HepG2 (cell line): ENCODE measurements around the gene ARPC1A. TPM values are rescaled to one million over a fixed set of nuclear protein-coding genes. Genes with fewer than 3 reads are reported as not detected.
A peak's percentile ranks its signal among the peaks of the same experiment; 100 is the strongest.
"Not testable (repeated sequence)": the region's sequence is repeated elsewhere in the genome, so short reads cannot be mapped to it uniquely, and the experiment has no call there.

Source experiments
- ATAC-seq: fragments of 200-7000 bp; cut with Tn5 transposase; 3 replicates; pipeline ENCODE4 v1.9.1; 2020; ENCODE audit warnings: mild to moderate bottlenecking, moderate library complexity
- BruUV-seq: library from RNA; stranded (reverse); fragments of 400-500 nt; replicated peaks from 2 replicates; lab custom pipeline; 2021; lab: Mats Ljungman, UMichigan
- CTCF ChIA-PET: fragments of 300-600 bp; formaldehyde crosslinking; extraction: SDS; loops from one replicate; lab custom pipeline; 2021; ENCODE audit warnings: low total read pairs, inconsistent platforms, low intra/inter-chr PET ratio; lab: Yijun Ruan, JAX
- POLR2A ChIA-PET: fragments of 350-600 bp; sonication (Branson Sonifier 250); formaldehyde crosslinking; loops from one replicate; lab custom pipeline; 2020; ENCODE audit warnings: antibody characterized with exemption, inconsistent platforms; lab: Yijun Ruan, JAX
- DNase-seq: peaks from one replicate; pipeline ENCODE4 v3.0.0-alpha.2; 2015; ENCODE audit warnings: low spot score
- FAIRE-seq: peaks from 3 replicates; lab custom pipeline; 2011; peaks lifted over from hg19 to GRCh38; lab: Jason Lieb, UNC
- H2AFZ ChIP-seq: one replicate; pipeline ENCODE4 v1.6.1; 2011; ENCODE audit warnings: low read length, inconsistent platforms
- H3K27ac ChIP-seq: fragments of 300-600 bp; 3 replicates; pipeline ENCODE4 v1.8.0; 2011; ENCODE audit warnings: mixed run types, mild to moderate bottlenecking, mixed read lengths, low read length, inconsistent platforms; ENCODE audit not compliant: insufficient read depth; ENCODE audit errors: extremely low read length
- H3K27me3 ChIP-seq, 2 experiments: fragments of 200-600 bp in 1 of 2; 2 replicates in 1 of 2; 3 replicates in 1 of 2; pipeline versions ENCODE4 v1.6.0 to v1.8.0; 2011; ENCODE audit warnings: low read length in 2 of 2, mild to moderate bottlenecking in 2 of 2, moderate library complexity in 2 of 2, inconsistent platforms in 1 of 2; ENCODE audit not compliant: insufficient read depth in 2 of 2, control insufficient read depth in 1 of 2
- H3K36me3 ChIP-seq, 2 experiments: fragments of 200-600 bp in 1 of 2; replicated peaks in 1 of 2; 2 replicates in 1 of 2; 3 replicates in 1 of 2; pipeline versions ENCODE4 v1.5.1 to v1.8.0; 2011; ENCODE audit warnings: low read length in 2 of 2, inconsistent platforms in 1 of 2; ENCODE audit not compliant: insufficient read depth in 2 of 2, control insufficient read depth in 1 of 2
- H3K4me1 ChIP-seq: 2 replicates; pipeline ENCODE4 v1.5.1; 2012; ENCODE audit warnings: low read length, inconsistent platforms; ENCODE audit not compliant: insufficient read depth
- H3K4me2 ChIP-seq: 2 replicates; pipeline ENCODE4 v1.6.0; 2011; ENCODE audit warnings: low read depth, low read length, inconsistent platforms
- H3K4me3 ChIP-seq, 3 experiments: fragments of 200-600 bp in 1 of 3; sonication (generic), shearing (Covaris generic) in 1 of 3; replicated peaks in 1 of 3; 2 replicates each; pipeline ENCODE4 v1.5.1; 2011 to 2016; ENCODE audit warnings: low read length in 3 of 3, inconsistent platforms in 2 of 3, low read depth in 2 of 3, mild to moderate bottlenecking in 2 of 3, control low read depth in 1 of 3, mixed read lengths in 1 of 3; ENCODE audit not compliant: insufficient read depth in 1 of 3
- H3K79me2 ChIP-seq: one replicate; pipeline ENCODE4 v1.6.1; 2011; ENCODE audit warnings: low read length, inconsistent platforms; ENCODE audit not compliant: insufficient read depth
- H3K9ac ChIP-seq: 2 replicates; pipeline ENCODE4 v1.6.0; 2011; ENCODE audit warnings: mild to moderate bottlenecking, low read depth, low read length, inconsistent platforms; ENCODE audit not compliant: insufficient read depth
- H3K9me3 ChIP-seq: 2 replicates; pipeline ENCODE4 v1.5.1; 2012; ENCODE audit warnings: mild to moderate bottlenecking, low read length
- H4K20me1 ChIP-seq: 2 replicates; pipeline ENCODE4 v1.6.0; 2011; ENCODE audit warnings: inconsistent platforms, mild to moderate bottlenecking, low read length, moderate library complexity; ENCODE audit not compliant: insufficient read depth
- CEBPB ChIP-seq: IDR thresholded peaks from 2 replicates; pipeline ENCODE4 v1.6.1; 2011; ENCODE audit warnings: low read depth, low read length, improper control_type of control experiment, borderline replicate concordance
- CEBPG ChIP-seq: IDR thresholded peaks from 2 replicates; pipeline ENCODE4 v1.6.1; 2016
- FLYWCH1 ChIP-seq: sonication (generic); formaldehyde crosslinking; IDR thresholded peaks from 2 replicates; pipeline ENCODE4 v1.8.1; 2023; ENCODE audit warnings: mild to moderate bottlenecking, missing genetic modification reagents
- MIXL1 ChIP-seq: IDR thresholded peaks from 2 replicates; pipeline ENCODE4 v1.6.1; 2016
- SALL1 ChIP-seq: sonication (generic); formaldehyde crosslinking; IDR thresholded peaks from 2 replicates; pipeline ENCODE4 v1.8.0; 2022; ENCODE audit warnings: mild to moderate bottlenecking, missing genetic modification reagents
- SP4 ChIP-seq: sonication (generic); formaldehyde crosslinking; IDR thresholded peaks from 2 replicates; pipeline ENCODE4 v1.8.1; 2023; ENCODE audit warnings: mild to moderate bottlenecking, missing genetic modification reagents
- ZFY ChIP-seq: sonication (generic); formaldehyde crosslinking; IDR thresholded peaks from 2 replicates; pipeline ENCODE4 v1.4.0; 2020; ENCODE audit warnings: missing genetic modification reagents
- WGBS: methylation state at CpG from one replicate; pipeline ENCODE4 v1.1.6; 2017; ENCODE audit warnings: low lambda C conversion rate; 5-methylcytosine and 5-hydroxymethylcytosine counted together
- in situ Hi-C: cut with HindIII; loops from 2 replicates; pipeline ENCODE4 v1.10.0; 2017; ENCODE audit warnings: low pct_unique_long_range_greater_than_20kb; ENCODE audit not compliant: extremely low pct_ligation_motif_present
- intact Hi-C: fragments of 100-400 bp; cut with micrococcal nuclease; formaldehyde crosslinking; loops from one replicate; pipeline ENCODE4 v1.10.0; 2022; ENCODE audit not compliant: unreplicated experiment
- polyA plus RNA-seq, 8 experiments: library from polyadenylated mRNA; depleted of rRNA in 3 of 8; stranded (reverse) in 7 of 8; unstranded in 1 of 8; fragments of >200 nt; fragmentation: Illumina TruSeq in 4 of 8; extraction: Trizol in 4 of 8; gene quantifications; 2 replicates each; pipeline versions ENCODE4 v1.2.1 to v1.2.3, GENCODE V29; 2011 to 2016; ENCODE audit warnings: low read depth in 4 of 8, missing spikeins in 1 of 8, mixed read lengths in 1 of 8; ENCODE audit not compliant: insufficient read depth in 1 of 8
- total RNA-seq, 5 experiments: library from RNA; depleted of rRNA; stranded (reverse); fragments of >200 nt; fragmentation: Illumina TruSeq; extraction: Trizol; gene quantifications; 2 replicates each; pipeline ENCODE4 v1.2.3, GENCODE V29; 2016; ENCODE audit warnings: low read depth in 1 of 5
- TF ChIP-seq, protein P1 (sequence below): sonication (generic); formaldehyde crosslinking; IDR thresholded peaks from 2 replicates; pipeline ENCODE4 v1.5.0; 2020; ENCODE audit warnings: mild to moderate bottlenecking, missing genetic modification reagents
- TF ChIP-seq, protein P2 (sequence below): sonication (generic); formaldehyde crosslinking; IDR thresholded peaks from 2 replicates; pipeline ENCODE4 v1.4.0; 2020; ENCODE audit warnings: missing genetic modification reagents

Gene ARPC1A
- total and polyA plus RNA-seq, 2 of the 13 experiments (the other 11 are each of a cell fraction or from before 2014, with no cell fraction given), result 44.3 to 88.5 TPM

DNA sequence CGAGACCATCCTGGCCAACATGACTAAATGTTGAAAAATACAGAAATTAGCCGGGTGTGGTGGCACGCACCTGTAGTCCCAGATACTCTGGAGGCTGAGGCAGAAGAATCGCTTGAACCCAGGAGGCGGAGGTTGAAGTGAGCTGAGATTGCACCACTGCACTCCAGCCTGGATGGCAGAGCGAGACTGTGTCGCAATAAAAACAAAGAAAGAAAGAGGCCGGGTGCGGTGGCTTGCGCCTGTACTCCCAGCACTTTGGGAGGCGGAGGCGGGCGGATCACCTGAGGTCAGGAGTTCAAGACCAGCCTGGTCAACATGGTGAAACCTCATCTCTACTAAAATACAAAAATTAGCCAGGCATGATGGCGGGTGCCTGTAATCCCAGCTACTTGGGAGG is 61.5 kb downstream of the ARPC1A start:
- 81% methylated on average over 14 of the region's 14 CpGs for WGBS
- H3K4me1 ChIP-seq, H3K4me2 ChIP-seq, H3K9ac ChIP-seq, H3K27me3 ChIP-seq, H3K79me2 ChIP-seq, ATAC-seq, in situ Hi-C loops, H3K4me3 ChIP-seq, DNase-seq, H4K20me1 ChIP-seq, H2AFZ ChIP-seq, BruUV-seq, H3K9me3 ChIP-seq, H3K27ac ChIP-seq, FAIRE-seq: not testable (repeated sequence)
- intact Hi-C loops, result loop anchor here (1.0 kb wide), 1 partner anchor 22 kb away; no protein-coding TSS in a partner anchor
- TF ChIP-seq, protein P1, sequence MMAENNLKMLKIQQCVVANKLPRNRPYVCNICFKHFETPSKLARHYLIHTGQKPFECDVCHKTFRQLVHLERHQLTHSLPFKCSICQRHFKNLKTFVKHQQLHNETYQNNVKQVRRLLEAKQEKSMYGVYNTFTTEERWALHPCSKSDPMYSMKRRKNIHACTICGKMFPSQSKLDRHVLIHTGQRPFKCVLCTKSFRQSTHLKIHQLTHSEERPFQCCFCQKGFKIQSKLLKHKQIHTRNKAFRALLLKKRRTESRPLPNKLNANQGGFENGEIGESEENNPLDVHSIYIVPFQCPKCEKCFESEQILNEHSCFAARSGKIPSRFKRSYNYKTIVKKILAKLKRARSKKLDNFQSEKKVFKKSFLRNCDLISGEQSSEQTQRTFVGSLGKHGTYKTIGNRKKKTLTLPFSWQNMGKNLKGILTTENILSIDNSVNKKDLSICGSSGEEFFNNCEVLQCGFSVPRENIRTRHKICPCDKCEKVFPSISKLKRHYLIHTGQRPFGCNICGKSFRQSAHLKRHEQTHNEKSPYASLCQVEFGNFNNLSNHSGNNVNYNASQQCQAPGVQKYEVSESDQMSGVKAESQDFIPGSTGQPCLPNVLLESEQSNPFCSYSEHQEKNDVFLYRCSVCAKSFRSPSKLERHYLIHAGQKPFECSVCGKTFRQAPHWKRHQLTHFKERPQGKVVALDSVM, result peak; percentile 42; the same call in 1 of the 2 replicates
- TF ChIP-seq ZFY, result 0 out of 2 replicates have a peak, but pooled peaks have one; percentile 8
- TF ChIP-seq FLYWCH1 (CRISPR knock-in tag), result peak; percentile 31; the same call in 1 of the 2 replicates
- TF ChIP-seq, protein P2, sequence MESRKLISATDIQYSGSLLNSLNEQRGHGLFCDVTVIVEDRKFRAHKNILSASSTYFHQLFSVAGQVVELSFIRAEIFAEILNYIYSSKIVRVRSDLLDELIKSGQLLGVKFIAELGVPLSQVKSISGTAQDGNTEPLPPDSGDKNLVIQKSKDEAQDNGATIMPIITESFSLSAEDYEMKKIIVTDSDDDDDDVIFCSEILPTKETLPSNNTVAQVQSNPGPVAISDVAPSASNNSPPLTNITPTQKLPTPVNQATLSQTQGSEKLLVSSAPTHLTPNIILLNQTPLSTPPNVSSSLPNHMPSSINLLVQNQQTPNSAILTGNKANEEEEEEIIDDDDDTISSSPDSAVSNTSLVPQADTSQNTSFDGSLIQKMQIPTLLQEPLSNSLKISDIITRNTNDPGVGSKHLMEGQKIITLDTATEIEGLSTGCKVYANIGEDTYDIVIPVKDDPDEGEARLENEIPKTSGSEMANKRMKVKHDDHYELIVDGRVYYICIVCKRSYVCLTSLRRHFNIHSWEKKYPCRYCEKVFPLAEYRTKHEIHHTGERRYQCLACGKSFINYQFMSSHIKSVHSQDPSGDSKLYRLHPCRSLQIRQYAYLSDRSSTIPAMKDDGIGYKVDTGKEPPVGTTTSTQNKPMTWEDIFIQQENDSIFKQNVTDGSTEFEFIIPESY (CRISPR knock-in tag), result peak; percentile 82; the same call in 1 of the 2 replicates
- 0 out of 2 replicates have a peak, but pooled peaks have one; percentile 3 for TF ChIP-seq SALL1 (CRISPR knock-in tag)
- peak; percentile 66; the same call in 1 of the 2 replicates for TF ChIP-seq CEBPB
- TF ChIP-seq CEBPG (CRISPR knock-in tag), result peak; percentile 53; the same call in 1 of the 2 replicates
- 0 out of 2 replicates have a peak, but pooled peaks have one; percentile 25 for TF ChIP-seq SP4 (CRISPR knock-in tag)
- 0 out of 2 replicates have a peak, but pooled peaks have one; percentile 2 for TF ChIP-seq MIXL1 (CRISPR knock-in tag)
- peaks cover 16 to 43% of the 10 kb centered on the region in 2 experiments for H3K36me3 ChIP-seq
- CTCF ChIA-PET, result interaction anchor here (2.2 kb wide), 1 partner anchor 22 kb away, joined by 18 read pairs; no protein-coding TSS in a partner anchor
- POLR2A ChIA-PET, result interaction anchor here (0.7 to 1.7 kb wide), 3 partner anchors 13 to 21 kb away, joined by 3 to 5 read pairs (median 5); partner anchors contain the start of genes BUD31 and PDAP1
